Sigmoid colon (tissue), 4 donors: ENCODE data around the gene ITM2B.

Experiments
- EP300 ChIP-seq, 4 donors: sonication (generic); formaldehyde crosslinking; IDR thresholded peaks; one replicate each; pipeline ENCODE4 v1.6.1; 2017; ENCODE audit warnings: antibody characterized with exemption in 4 of 4
- POLR2A ChIP-seq, 2 donors: fragments of 450-650 bp; IDR thresholded peaks; one replicate each; pipeline ENCODE4 v1.6.1; 2016; ENCODE audit warnings: antibody characterized with exemption in 2 of 2, mild to moderate bottlenecking in 2 of 2, moderate library complexity in 2 of 2
- POLR2AphosphoS5 ChIP-seq, 4 donors: sonication (generic); formaldehyde crosslinking; IDR thresholded peaks; one replicate each; pipeline ENCODE4 v1.6.1; 2017; ENCODE audit warnings: antibody characterized with exemption in 4 of 4
- TF ChIP-seq, protein P1 (sequence below), 4 experiments: fragments of 450-650 bp in 3 of 4; fragments of 200-600 bp in 1 of 4; IDR thresholded peaks; one replicate each; pipeline ENCODE4 v1.5.1; 2016 to 2019; ENCODE audit warnings: antibody characterized with exemption in 4 of 4, mild to moderate bottlenecking in 3 of 4, moderate library complexity in 2 of 4

- TF ChIP-seq, protein P1, sequence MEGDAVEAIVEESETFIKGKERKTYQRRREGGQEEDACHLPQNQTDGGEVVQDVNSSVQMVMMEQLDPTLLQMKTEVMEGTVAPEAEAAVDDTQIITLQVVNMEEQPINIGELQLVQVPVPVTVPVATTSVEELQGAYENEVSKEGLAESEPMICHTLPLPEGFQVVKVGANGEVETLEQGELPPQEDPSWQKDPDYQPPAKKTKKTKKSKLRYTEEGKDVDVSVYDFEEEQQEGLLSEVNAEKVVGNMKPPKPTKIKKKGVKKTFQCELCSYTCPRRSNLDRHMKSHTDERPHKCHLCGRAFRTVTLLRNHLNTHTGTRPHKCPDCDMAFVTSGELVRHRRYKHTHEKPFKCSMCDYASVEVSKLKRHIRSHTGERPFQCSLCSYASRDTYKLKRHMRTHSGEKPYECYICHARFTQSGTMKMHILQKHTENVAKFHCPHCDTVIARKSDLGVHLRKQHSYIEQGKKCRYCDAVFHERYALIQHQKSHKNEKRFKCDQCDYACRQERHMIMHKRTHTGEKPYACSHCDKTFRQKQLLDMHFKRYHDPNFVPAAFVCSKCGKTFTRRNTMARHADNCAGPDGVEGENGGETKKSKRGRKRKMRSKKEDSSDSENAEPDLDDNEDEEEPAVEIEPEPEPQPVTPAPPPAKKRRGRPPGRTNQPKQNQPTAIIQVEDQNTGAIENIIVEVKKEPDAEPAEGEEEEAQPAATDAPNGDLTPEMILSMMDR (IDR thresholded peaks at IDR 0.05) = no peak
- TF ChIP-seq POLR2A (IDR thresholded peaks at IDR 0.05) (no peak), EP300 (IDR thresholded peaks at IDR 0.05) (no peak), POLR2AphosphoS5 (IDR thresholded peaks at IDR 0.05) (no peak)
These were observed 35.0 kb downstream of the ITM2B start for GRCh38 chr13:48268019-48268418.
